H9 (cell line): ENCODE results near the gene TMPRSS15. TPM values are rescaled to one million over a fixed set of nuclear protein-coding genes. Genes with fewer than 3 reads are reported as not detected.

ENCODE experiments used
- DNase-seq: peaks from one replicate; pipeline ENCODE4 v3.0.0-alpha.2; 2017
- H2AFZ ChIP-seq: one replicate; pipeline ENCODE4 v1.6.1; 2013; ENCODE audit warnings: mild to moderate bottlenecking, low read length, control low read depth, moderate library complexity
- H2AK5ac ChIP-seq: 2 replicates; pipeline ENCODE4 v1.6.1; 2013; ENCODE audit warnings: low read length, control low read depth, mixed read lengths; ENCODE audit not compliant: insufficient read length
- H2BK120ac ChIP-seq: one replicate; pipeline ENCODE4 v1.6.1; 2013; ENCODE audit warnings: low read depth, mild to moderate bottlenecking, low read length, control low read depth, inconsistent platforms; ENCODE audit not compliant: poor library complexity, severe bottlenecking
- H2BK12ac ChIP-seq: 2 replicates; pipeline ENCODE4 v1.6.1; 2013; ENCODE audit warnings: low read length, control low read depth, mixed read lengths, low read depth; ENCODE audit not compliant: insufficient read length
- H2BK15ac ChIP-seq: 2 replicates; pipeline ENCODE4 v1.6.1; 2013; ENCODE audit warnings: low read depth, low read length, control low read depth
- H2BK20ac ChIP-seq: one replicate; pipeline ENCODE4 v1.6.1; 2013; ENCODE audit warnings: low read depth, mild to moderate bottlenecking, low read length, control low read depth, inconsistent platforms; ENCODE audit not compliant: poor library complexity, severe bottlenecking
- H2BK5ac ChIP-seq: 2 replicates; pipeline ENCODE4 v1.6.1; 2013; ENCODE audit warnings: low read length, control low read depth, mixed read lengths; ENCODE audit not compliant: insufficient read length
- H3K14ac ChIP-seq: 2 replicates; pipeline ENCODE4 v1.6.1; 2013; ENCODE audit warnings: low read length, control low read depth; ENCODE audit not compliant: insufficient read depth
- H3K18ac ChIP-seq: 2 replicates; pipeline ENCODE4 v1.6.1; 2013; ENCODE audit warnings: low read depth, mild to moderate bottlenecking, mixed read lengths, low read length, control low read depth; ENCODE audit not compliant: insufficient read length
- H3K23ac ChIP-seq: 2 replicates; pipeline ENCODE4 v1.6.1; 2013; ENCODE audit warnings: low read length, control low read depth, mixed read lengths, low read depth; ENCODE audit not compliant: insufficient read length
- H3K23me2 ChIP-seq: 2 replicates; pipeline ENCODE4 v1.6.1; 2013; ENCODE audit warnings: low read depth, mild to moderate bottlenecking, mixed read lengths, low read length, control low read depth; ENCODE audit not compliant: insufficient read length, poor library complexity, severe bottlenecking
- H3K27ac ChIP-seq: 2 replicates; pipeline ENCODE4 v1.5.1; 2013; ENCODE audit warnings: low read length, control low read depth, mixed read lengths, low read depth; ENCODE audit not compliant: insufficient read length
- H3K27me3 ChIP-seq: 2 replicates; pipeline ENCODE4 v1.6.1; 2013; ENCODE audit warnings: low read length, control low read depth, inconsistent platforms; ENCODE audit not compliant: insufficient read depth
- H3K4ac ChIP-seq: 2 replicates; pipeline ENCODE4 v1.6.1; 2013; ENCODE audit warnings: low read depth, mild to moderate bottlenecking, control low read depth, inconsistent platforms, low read length, moderate library complexity
- H3K4me1 ChIP-seq: 2 replicates; pipeline ENCODE4 v1.6.1; 2013; ENCODE audit warnings: low read length, control low read depth, inconsistent platforms; ENCODE audit not compliant: insufficient read depth
- H3K4me2 ChIP-seq: 2 replicates; pipeline ENCODE4 v1.6.1; 2013; ENCODE audit warnings: low read length, control low read depth, mixed read lengths; ENCODE audit not compliant: insufficient read length, insufficient read depth
- H3K56ac ChIP-seq: 2 replicates; pipeline ENCODE4 v1.6.1; 2013; ENCODE audit warnings: low read depth, mild to moderate bottlenecking, mixed read lengths, low read length, control low read depth; ENCODE audit not compliant: insufficient read length
- H3K79me1 ChIP-seq: 2 replicates; pipeline ENCODE4 v1.6.1; 2013; ENCODE audit warnings: low read depth, mild to moderate bottlenecking, moderate library complexity, low read length, control low read depth, inconsistent platforms; ENCODE audit not compliant: insufficient read depth, poor library complexity, severe bottlenecking
- H3K79me2 ChIP-seq: 2 replicates; pipeline ENCODE4 v1.6.1; 2013; ENCODE audit warnings: low read length, control low read depth, inconsistent platforms; ENCODE audit not compliant: insufficient read depth
- H3K9ac ChIP-seq: 2 replicates; pipeline ENCODE4 v1.6.1; 2013; ENCODE audit warnings: low read length, control low read depth, mixed read lengths; ENCODE audit not compliant: insufficient read length; ENCODE audit errors: extremely low read depth
- H3K9me3 ChIP-seq: one replicate; pipeline ENCODE4 v1.6.1; 2013; ENCODE audit warnings: low read depth, low read length, inconsistent platforms; ENCODE audit not compliant: control insufficient read depth
- H3T11ph ChIP-seq: one replicate; pipeline ENCODE4 v1.6.1; 2013; ENCODE audit warnings: mild to moderate bottlenecking, low read length, control low read depth, inconsistent platforms
- H4K20me1 ChIP-seq: one replicate; pipeline ENCODE4 v1.6.1; 2013; ENCODE audit not compliant: control insufficient read depth, insufficient read length, insufficient read depth
- H4K5ac ChIP-seq: 2 replicates; pipeline ENCODE4 v1.6.1; 2013; ENCODE audit warnings: low read depth, mild to moderate bottlenecking, mixed read lengths, low read length, control low read depth; ENCODE audit not compliant: insufficient read length
- H4K8ac ChIP-seq: replicated peaks from 2 replicates; pipeline ENCODE4 v1.6.1; 2013; ENCODE audit warnings: low read length, control low read depth, mixed read lengths, low read depth; ENCODE audit not compliant: insufficient read length
- H4K91ac ChIP-seq: 2 replicates; pipeline ENCODE4 v1.6.1; 2013; ENCODE audit warnings: low read depth, mild to moderate bottlenecking, moderate library complexity, mixed read lengths, low read length, control low read depth; ENCODE audit not compliant: insufficient read length
- H3K27ac Mint-ChIP-seq, 3 experiments: 2 replicates in 2 of 3; 3 replicates in 1 of 3; pipeline ENCODE4 v1.8.0; 2020 to 2021; ENCODE audit warnings: mixed read lengths in 3 of 3, mild to moderate bottlenecking in 1 of 3, moderate library complexity in 1 of 3
- H3K27me3 Mint-ChIP-seq: 2 replicates; pipeline ENCODE4 v1.8.0; 2021; ENCODE audit warnings: low read depth, mild to moderate bottlenecking, moderate library complexity, mixed read lengths
- H3K36me3 Mint-ChIP-seq, 3 experiments: 2 replicates in 2 of 3; 3 replicates in 1 of 3; pipeline ENCODE4 v1.8.0; 2020 to 2021; ENCODE audit warnings: low read depth in 3 of 3, mixed read lengths in 3 of 3; ENCODE audit not compliant: insufficient read depth in 1 of 3
- H3K4me1 Mint-ChIP-seq, 2 experiments: 2 replicates each; pipeline ENCODE4 v1.8.0; 2020; ENCODE audit warnings: mixed read lengths in 2 of 2
- H3K4me3 Mint-ChIP-seq, 2 experiments: 2 replicates in 1 of 2; 3 replicates in 1 of 2; pipeline ENCODE4 v1.8.0; 2020 to 2021; ENCODE audit warnings: mild to moderate bottlenecking in 2 of 2, mixed read lengths in 2 of 2, moderate library complexity in 1 of 2
- H3K9me3 Mint-ChIP-seq, 2 experiments: 2 replicates in 1 of 2; 3 replicates in 1 of 2; pipeline ENCODE4 v1.8.0; 2020; ENCODE audit warnings: mild to moderate bottlenecking in 2 of 2, mixed read lengths in 2 of 2, moderate library complexity in 1 of 2
- CTCF ChIP-seq: fragments of 200-600 bp; sonication (generic); conservative IDR thresholded peaks from 3 replicates; pipeline ENCODE4 v1.8.0; 2021; ENCODE audit warnings: antibody characterized with exemption, mild to moderate bottlenecking
- WGBS: extraction: QIAGEN DNeasy Blood & Tissue Kit; methylation state at CpG from one replicate; pipeline ENCODE4 v1.1.7; 2013; ENCODE audit warnings: missing lambda C conversion rate, low lambda C conversion rate, mixed read lengths; ENCODE audit not compliant: insufficient read length; ENCODE audit errors: extremely low coverage; 5-methylcytosine and 5-hydroxymethylcytosine counted together
- total RNA-seq: library from RNA; stranded (reverse); gene quantifications from 2 replicates; pipeline ENCODE4 v1.2.1, GENCODE V29; 2021

The TMPRSS15 gene
- total RNA-seq, 1 experiment from 2014 or later, result not detected

GRCh38 chr21:18370301-18370700 lies 33.3 kb downstream of the TMPRSS15 start:
- H4K8ac ChIP-seq, result no peak overlapping the region
- no peak overlapping the region for H4K91ac ChIP-seq

More at GRCh38 chr21:18370301-18370700, 33.3 kb downstream of the TMPRSS15 start:
- no peak overlapping the region for H2BK20ac ChIP-seq
- H3K4me3 Mint-ChIP-seq, result no peak overlapping the region
- H3K23ac ChIP-seq, result no peak overlapping the region
- no peaks in the 10 kb centered on the region for H3K27me3 ChIP-seq
- H2BK15ac ChIP-seq, result no peak overlapping the region
- H3T11ph ChIP-seq, result no peak overlapping the region
- no peak overlapping the region for H2BK5ac ChIP-seq
- no peaks in the 10 kb centered on the region for H3K23me2 ChIP-seq
- DNase-seq, result no peak
- H3K27me3 Mint-ChIP-seq, result no peaks in the 10 kb centered on the region
- H3K56ac ChIP-seq, result no peak overlapping the region
- no peak overlapping the region for H2AK5ac ChIP-seq
- no peak overlapping the region for H3K27ac Mint-ChIP-seq
- no peak overlapping the region for H2BK12ac ChIP-seq
- no peak overlapping the region for H3K9ac ChIP-seq
- no peaks in the 10 kb centered on the region for H3K9me3 ChIP-seq
- no peak overlapping the region for H3K4me2 ChIP-seq
- H3K36me3 Mint-ChIP-seq, result no peaks in the 10 kb centered on the region
- no peak overlapping the region for H3K18ac ChIP-seq
- no CpG with 5 or more reads among the region's 1 CpG for WGBS
- no peak for TF ChIP-seq CTCF
- no peaks in the 10 kb centered on the region for H3K9me3 Mint-ChIP-seq
- H2BK120ac ChIP-seq, result no peak overlapping the region
- no peak overlapping the region for H3K4ac ChIP-seq
- no peaks in the 10 kb centered on the region for H4K20me1 ChIP-seq
- H3K4me1 Mint-ChIP-seq, result no peaks in the 10 kb centered on the region
- no peak overlapping the region for H2AFZ ChIP-seq
- no peak overlapping the region for H4K5ac ChIP-seq
- H3K27ac ChIP-seq, result no peak overlapping the region
- no peaks in the 10 kb centered on the region for H3K4me1 ChIP-seq
- no peak overlapping the region for H3K14ac ChIP-seq
- no peaks in the 10 kb centered on the region for H3K79me1 ChIP-seq
- H3K79me2 ChIP-seq, result no peaks in the 10 kb centered on the region
